Measurements from ENCODE around the gene DNM2. TPM values are rescaled to one million over a fixed set of nuclear protein-coding genes. Genes with fewer than 3 reads are reported as not detected.

Gene DNM2
- total and polyA plus RNA-seq, 2 of the 13 experiments (the other 11 are each of a cell fraction or from before 2014, with no cell fraction given): 41.7 to 59.8 TPM

DNA sequence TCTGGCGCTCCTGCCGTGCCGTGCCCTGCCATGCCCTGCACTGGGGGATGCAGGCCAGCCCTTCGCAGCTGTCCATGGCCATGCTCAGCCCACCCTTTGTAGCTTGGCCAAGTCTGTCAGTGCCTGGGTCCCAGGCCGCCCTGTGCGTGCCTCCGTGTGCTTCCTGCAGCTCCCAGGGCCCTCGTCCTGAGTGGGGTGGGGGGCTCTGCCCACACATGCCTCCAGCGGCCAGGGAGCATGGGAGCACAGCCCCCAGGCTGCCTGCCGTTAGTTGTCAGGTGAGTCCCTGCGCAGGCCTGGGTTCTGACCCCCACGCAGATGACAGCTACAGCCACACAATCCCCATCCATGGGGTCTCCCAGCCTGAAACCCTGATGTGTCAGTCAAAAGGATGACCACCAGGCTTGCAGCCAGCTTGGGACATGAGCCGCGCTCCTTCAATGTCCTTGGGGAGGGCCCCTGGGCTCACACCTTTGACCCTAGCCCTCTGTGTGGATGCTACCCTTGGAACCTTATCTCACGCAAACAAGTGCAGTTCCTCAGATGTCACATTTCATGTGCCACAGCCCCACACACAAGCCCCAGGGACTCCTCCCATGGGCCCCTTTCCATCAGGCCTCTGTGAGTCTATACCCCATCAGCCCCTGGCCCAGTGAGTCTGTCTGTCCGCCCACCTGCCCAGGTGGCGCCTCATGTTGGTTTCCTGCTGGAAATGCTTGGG lies 93.7 kb downstream of the DNM2 start (continued):
- TF ChIP-seq HOXA7 (CRISPR knock-in tag; IDR thresholded peaks at IDR 0.05) (no peak), NFYB (CRISPR knock-in tag; IDR thresholded peaks at IDR 0.05) (no peak), KLF15 (CRISPR knock-in tag; IDR thresholded peaks at IDR 0.05; ENCODE audit: borderline replicate concordance) (no peak), NR2F2 (IDR thresholded peaks at IDR 0.05; ENCODE audit: borderline replicate concordance, low read depth) (peak; percentile 71; the same call in 1 of the 2 replicates), JDP2 (CRISPR knock-in tag; IDR thresholded peaks at IDR 0.05; ENCODE audit: borderline replicate concordance) (no peak), ARNT (IDR thresholded peaks at IDR 0.05) (no peak), ZNF788 (CRISPR knock-in tag; IDR thresholded peaks at IDR 0.05; ENCODE audit: borderline replicate concordance) (no peak), MBD4 (IDR thresholded peaks at IDR 0.05; ENCODE audit: borderline replicate concordance, low read length) (no peak), FOSL2 (CRISPR knock-in tag; IDR thresholded peaks at IDR 0.05) (no peak), ZNF850 (CRISPR knock-in tag; conservative IDR thresholded peaks at IDR 0.05) (no peak), HCFC1 (IDR thresholded peaks at IDR 0.05; ENCODE audit: low read depth, low read length) (no peak), FOXO1 (CRISPR knock-in tag; IDR thresholded peaks at IDR 0.05) (no peak), ZNF615 (CRISPR knock-in tag; IDR thresholded peaks at IDR 0.05; ENCODE audit: borderline replicate concordance) (no peak), ZNF775 (CRISPR knock-in tag; IDR thresholded peaks at IDR 0.05; ENCODE audit: borderline replicate concordance) (no peak), ZNF670 (CRISPR knock-in tag; IDR thresholded peaks at IDR 0.05; ENCODE audit: borderline replicate concordance) (no peak), NBN (conservative IDR thresholded peaks at IDR 0.05) (no peak), EHMT2 (IDR thresholded peaks at IDR 0.05; ENCODE audit: borderline replicate concordance, low read depth, low read length) (no peak)
- TF ChIP-seq, protein P1, sequence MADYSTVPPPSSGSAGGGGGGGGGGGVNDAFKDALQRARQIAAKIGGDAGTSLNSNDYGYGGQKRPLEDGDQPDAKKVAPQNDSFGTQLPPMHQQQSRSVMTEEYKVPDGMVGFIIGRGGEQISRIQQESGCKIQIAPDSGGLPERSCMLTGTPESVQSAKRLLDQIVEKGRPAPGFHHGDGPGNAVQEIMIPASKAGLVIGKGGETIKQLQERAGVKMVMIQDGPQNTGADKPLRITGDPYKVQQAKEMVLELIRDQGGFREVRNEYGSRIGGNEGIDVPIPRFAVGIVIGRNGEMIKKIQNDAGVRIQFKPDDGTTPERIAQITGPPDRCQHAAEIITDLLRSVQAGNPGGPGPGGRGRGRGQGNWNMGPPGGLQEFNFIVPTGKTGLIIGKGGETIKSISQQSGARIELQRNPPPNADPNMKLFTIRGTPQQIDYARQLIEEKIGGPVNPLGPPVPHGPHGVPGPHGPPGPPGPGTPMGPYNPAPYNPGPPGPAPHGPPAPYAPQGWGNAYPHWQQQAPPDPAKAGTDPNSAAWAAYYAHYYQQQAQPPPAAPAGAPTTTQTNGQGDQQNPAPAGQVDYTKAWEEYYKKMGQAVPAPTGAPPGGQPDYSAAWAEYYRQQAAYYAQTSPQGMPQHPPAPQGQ (CRISPR knock-in tag; IDR thresholded peaks at IDR 0.05; ENCODE audit: borderline replicate concordance): no peak
- TF ChIP-seq, protein P2, sequence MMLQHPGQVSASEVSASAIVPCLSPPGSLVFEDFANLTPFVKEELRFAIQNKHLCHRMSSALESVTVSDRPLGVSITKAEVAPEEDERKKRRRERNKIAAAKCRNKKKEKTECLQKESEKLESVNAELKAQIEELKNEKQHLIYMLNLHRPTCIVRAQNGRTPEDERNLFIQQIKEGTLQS (CRISPR knock-in tag; IDR thresholded peaks at IDR 0.05): no peak
- TF ChIP-seq, protein P3, sequence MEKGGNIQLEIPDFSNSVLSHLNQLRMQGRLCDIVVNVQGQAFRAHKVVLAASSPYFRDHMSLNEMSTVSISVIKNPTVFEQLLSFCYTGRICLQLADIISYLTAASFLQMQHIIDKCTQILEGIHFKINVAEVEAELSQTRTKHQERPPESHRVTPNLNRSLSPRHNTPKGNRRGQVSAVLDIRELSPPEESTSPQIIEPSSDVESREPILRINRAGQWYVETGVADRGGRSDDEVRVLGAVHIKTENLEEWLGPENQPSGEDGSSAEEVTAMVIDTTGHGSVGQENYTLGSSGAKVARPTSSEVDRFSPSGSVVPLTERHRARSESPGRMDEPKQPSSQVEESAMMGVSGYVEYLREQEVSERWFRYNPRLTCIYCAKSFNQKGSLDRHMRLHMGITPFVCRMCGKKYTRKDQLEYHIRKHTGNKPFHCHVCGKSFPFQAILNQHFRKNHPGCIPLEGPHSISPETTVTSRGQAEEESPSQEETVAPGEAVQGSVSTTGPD (CRISPR knock-in tag; IDR thresholded peaks at IDR 0.05): no peak
- TF ChIP-seq, protein P4, sequence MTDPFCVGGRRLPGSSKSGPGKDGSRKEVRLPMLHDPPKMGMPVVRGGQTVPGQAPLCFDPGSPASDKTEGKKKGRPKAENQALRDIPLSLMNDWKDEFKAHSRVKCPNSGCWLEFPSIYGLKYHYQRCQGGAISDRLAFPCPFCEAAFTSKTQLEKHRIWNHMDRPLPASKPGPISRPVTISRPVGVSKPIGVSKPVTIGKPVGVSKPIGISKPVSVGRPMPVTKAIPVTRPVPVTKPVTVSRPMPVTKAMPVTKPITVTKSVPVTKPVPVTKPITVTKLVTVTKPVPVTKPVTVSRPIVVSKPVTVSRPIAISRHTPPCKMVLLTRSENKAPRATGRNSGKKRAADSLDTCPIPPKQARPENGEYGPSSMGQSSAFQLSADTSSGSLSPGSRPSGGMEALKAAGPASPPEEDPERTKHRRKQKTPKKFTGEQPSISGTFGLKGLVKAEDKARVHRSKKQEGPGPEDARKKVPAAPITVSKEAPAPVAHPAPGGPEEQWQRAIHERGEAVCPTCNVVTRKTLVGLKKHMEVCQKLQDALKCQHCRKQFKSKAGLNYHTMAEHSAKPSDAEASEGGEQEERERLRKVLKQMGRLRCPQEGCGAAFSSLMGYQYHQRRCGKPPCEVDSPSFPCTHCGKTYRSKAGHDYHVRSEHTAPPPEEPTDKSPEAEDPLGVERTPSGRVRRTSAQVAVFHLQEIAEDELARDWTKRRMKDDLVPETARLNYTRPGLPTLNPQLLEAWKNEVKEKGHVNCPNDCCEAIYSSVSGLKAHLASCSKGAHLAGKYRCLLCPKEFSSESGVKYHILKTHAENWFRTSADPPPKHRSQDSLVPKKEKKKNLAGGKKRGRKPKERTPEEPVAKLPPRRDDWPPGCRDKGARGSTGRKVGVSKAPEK (CRISPR knock-in tag; IDR thresholded peaks at IDR 0.05; ENCODE audit: borderline replicate concordance): no peak
- TF ChIP-seq, protein P5, sequence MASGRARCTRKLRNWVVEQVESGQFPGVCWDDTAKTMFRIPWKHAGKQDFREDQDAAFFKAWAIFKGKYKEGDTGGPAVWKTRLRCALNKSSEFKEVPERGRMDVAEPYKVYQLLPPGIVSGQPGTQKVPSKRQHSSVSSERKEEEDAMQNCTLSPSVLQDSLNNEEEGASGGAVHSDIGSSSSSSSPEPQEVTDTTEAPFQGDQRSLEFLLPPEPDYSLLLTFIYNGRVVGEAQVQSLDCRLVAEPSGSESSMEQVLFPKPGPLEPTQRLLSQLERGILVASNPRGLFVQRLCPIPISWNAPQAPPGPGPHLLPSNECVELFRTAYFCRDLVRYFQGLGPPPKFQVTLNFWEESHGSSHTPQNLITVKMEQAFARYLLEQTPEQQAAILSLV (CRISPR knock-in tag; IDR thresholded peaks at IDR 0.05; ENCODE audit: borderline replicate concordance): 0 out of 2 replicates have a peak, but pooled peaks have one; percentile 21

All from HepG2 (cell line).